OCI-LY7 (cell line): ENCODE results near the gene PRIMA1. TPM values are rescaled to one million over a fixed set of nuclear protein-coding genes. Genes with fewer than 3 reads are reported as not detected.

Experiments used
- BruUV-seq: library from RNA; stranded (reverse); fragments of 400-500 nt; replicated peaks from 2 replicates; lab custom pipeline; 2021; lab: Mats Ljungman, UMichigan
- CTCF ChIA-PET: fragments of 300-600 bp; sonication (Branson Sonifier 250); formaldehyde crosslinking; loops from one replicate; lab custom pipeline; 2022; ENCODE audit warnings: antibody characterized with exemption; ENCODE audit not compliant: unreplicated experiment; lab: Charles Lee
- POLR2A ChIA-PET: fragments of 300-600 bp; sonication (Branson Sonifier 250); formaldehyde crosslinking; loops from one replicate; lab custom pipeline; 2022; ENCODE audit warnings: antibody characterized with exemption; lab: Charles Lee
- DNase-seq: peaks from one replicate; pipeline ENCODE4 v3.0.0-alpha.2; 2015; ENCODE audit warnings: low spot score
- H2AFZ ChIP-seq: fragments of 200-600 bp; sonication (generic), shearing (Covaris generic); 2 replicates; pipeline ENCODE4 v1.6.1; 2014; ENCODE audit warnings: mild to moderate bottlenecking, antibody characterized with exemption, low read length, moderate library complexity
- H3K27ac ChIP-seq: fragments of 200-600 bp; sonication (generic); 2 replicates; pipeline ENCODE4 v1.5.1; 2014; ENCODE audit warnings: mixed run types, low read depth, mild to moderate bottlenecking, moderate library complexity, low read length, inconsistent platforms; ENCODE audit not compliant: poor library complexity, severe bottlenecking
- H3K36me3 ChIP-seq: fragments of 200-600 bp; sonication (generic); 2 replicates; pipeline ENCODE4 v1.6.1; 2014; ENCODE audit warnings: mild to moderate bottlenecking, antibody characterized with exemption, low read length, moderate library complexity, mixed read lengths; ENCODE audit not compliant: insufficient read depth
- H3K4me1 ChIP-seq: fragments of 200-600 bp; sonication (generic); 2 replicates; pipeline ENCODE4 v1.5.1; 2014; ENCODE audit warnings: mild to moderate bottlenecking, low read length; ENCODE audit not compliant: insufficient read depth, poor library complexity, severe bottlenecking
- H3K4me2 ChIP-seq: fragments of 200-600 bp; sonication (generic); 2 replicates; pipeline ENCODE4 v1.6.1; 2014; ENCODE audit warnings: mild to moderate bottlenecking, low read length
- H3K4me3 ChIP-seq: fragments of 200-600 bp; sonication (generic); 2 replicates; pipeline ENCODE4 v1.5.1; 2014; ENCODE audit warnings: mild to moderate bottlenecking, low read depth, low read length; ENCODE audit not compliant: poor library complexity, severe bottlenecking
- H3K79me2 ChIP-seq: fragments of 200-600 bp; sonication (generic); 2 replicates; pipeline ENCODE4 v1.6.1; 2016; ENCODE audit warnings: low read depth, mild to moderate bottlenecking, low read length, moderate library complexity, mixed read lengths; ENCODE audit not compliant: insufficient read depth
- H3K9me2 ChIP-seq: fragments of 200-600 bp; sonication (generic); 2 replicates; pipeline ENCODE4 v1.6.1; 2016; ENCODE audit warnings: mild to moderate bottlenecking, low read length, mixed read lengths; ENCODE audit not compliant: insufficient read depth
- H3K9me3 ChIP-seq: fragments of 200-600 bp; sonication (generic); 2 replicates; pipeline ENCODE4 v1.6.1; 2014; ENCODE audit warnings: mild to moderate bottlenecking, mixed run types, low read length, mixed read lengths
- H4K20me1 ChIP-seq: fragments of 200-600 bp; sonication (generic); 2 replicates; pipeline ENCODE4 v1.6.1; 2014; ENCODE audit warnings: mild to moderate bottlenecking, antibody characterized with exemption, low read length, moderate library complexity, mixed read lengths; ENCODE audit not compliant: insufficient read depth
- CTCF ChIP-seq: fragments of 200-600 bp; sonication (generic); conservative IDR thresholded peaks from 2 replicates; pipeline ENCODE4 v1.5.1; 2014; ENCODE audit warnings: mild to moderate bottlenecking, antibody characterized with exemption, low read length, moderate library complexity, mixed read lengths
- EZH2phosphoT487 ChIP-seq: fragments of 200-600 bp; sonication (generic); IDR thresholded peaks from 2 replicates; pipeline ENCODE4 v1.6.1; 2018; ENCODE audit warnings: low read depth, borderline replicate concordance, mild to moderate bottlenecking, mixed run types, antibody characterized with exemption, low read length, moderate library complexity, mixed read lengths
- intact Hi-C: fragments of 100-400 bp; cut with micrococcal nuclease; formaldehyde crosslinking; loops from one replicate; pipeline ENCODE4 v1.10.0; 2022; ENCODE audit not compliant: unreplicated experiment
- total RNA-seq, 2 experiments: library from RNA; depleted of rRNA in 1 of 2; stranded (reverse); fragments of >200 nt in 1 of 2; shearing (Covaris generic) in 1 of 2; gene quantifications; 2 replicates each; pipeline ENCODE4 v1.2.3, GENCODE V29; 2014 to 2022

The PRIMA1 gene
- total RNA-seq, 2 experiments from 2014 or later = not detected

GRCh38 chr14:93683226-93683625 lies 105.1 kb downstream of the PRIMA1 start:
- H3K79me2 ChIP-seq = no peaks in the 10 kb centered on the region
- CTCF ChIA-PET = no interaction called here
- no peaks in the 10 kb centered on the region for H3K4me1 ChIP-seq
- peak overlapping the region; percentile 42 for H2AFZ ChIP-seq
- POLR2A ChIA-PET = interaction anchor here (0.8 kb wide), 1 partner anchor 461 kb away, joined by 4 read pairs; no protein-coding TSS in a partner anchor
- no TSS peak for BruUV-seq
- no peak overlapping the region for H3K4me3 ChIP-seq
- DNase-seq = peak; percentile 49
- H3K36me3 ChIP-seq = no peaks in the 10 kb centered on the region
- H3K9me2 ChIP-seq = no peaks in the 10 kb centered on the region
- intact Hi-C loops = no loop called here
- TF ChIP-seq EZH2phosphoT487 = no peak
- no peak for TF ChIP-seq CTCF
- H4K20me1 ChIP-seq = no peaks in the 10 kb centered on the region
- H3K27ac ChIP-seq = no peak overlapping the region
- H3K4me2 ChIP-seq = no peak overlapping the region
- H3K9me3 ChIP-seq = no peaks in the 10 kb centered on the region

- no peaks in the 10 kb centered on the region for H3K79me2 ChIP-seq
- BruUV-seq = no TSS peak
- H3K4me1 ChIP-seq = no peaks in the 10 kb centered on the region
- H3K27ac ChIP-seq = no peak overlapping the region
- TF ChIP-seq CTCF (no peak), EZH2phosphoT487 (no peak)
- intact Hi-C loops = no loop called here
- H3K9me2 ChIP-seq = no peaks in the 10 kb centered on the region
- ChIA-PET CTCF (no interaction called here), POLR2A (no interaction called here)
- no peak for DNase-seq
- peak overlapping the region; percentile 42; the same call in 1 of the 2 replicates for H2AFZ ChIP-seq
- H3K4me3 ChIP-seq = no peak overlapping the region
- no peaks in the 10 kb centered on the region for H3K9me3 ChIP-seq
- H3K4me2 ChIP-seq = no peak overlapping the region
- no peaks in the 10 kb centered on the region for H3K36me3 ChIP-seq
- H4K20me1 ChIP-seq = no peaks in the 10 kb centered on the region
Observed at GRCh38 chr14:93682459-93682858, 105.8 kb downstream of the PRIMA1 start.

- Histone ChIP-seq H3K27ac (no peak overlapping the region), H4K20me1 (no peaks in the 10 kb centered on the region), H3K9me3 (no peaks in the 10 kb centered on the region), H3K4me3 (no peak overlapping the region), H3K4me2 (no peak overlapping the region), H3K4me1 (no peaks in the 10 kb centered on the region), H2AFZ (no peak overlapping the region), H3K9me2 (no peaks in the 10 kb centered on the region), H3K79me2 (no peaks in the 10 kb centered on the region), H3K36me3 (no peaks in the 10 kb centered on the region)
- intact Hi-C loops = no loop called here
- DNase-seq = no peak
- no TSS peak for BruUV-seq
- ChIA-PET POLR2A (no interaction called here), CTCF (no interaction called here)
- no peak for TF ChIP-seq CTCF
- TF ChIP-seq EZH2phosphoT487 = no peak
Observed at GRCh38 chr14:93676416-93676958, 111.8 kb downstream of the PRIMA1 start.
